Fibroblast of skin of right quadriceps (primary cell): Measurements from ENCODE around the gene ZSWIM1.
A peak's percentile ranks its signal among the peaks of the same experiment; 100 is the strongest.
"Not testable (repeated sequence)": the region's sequence is repeated elsewhere in the genome, so short reads cannot be mapped to it uniquely, and the experiment has no call there.

Experiments
- DNase-seq: peaks from one replicate; pipeline ENCODE4 v3.0.0-alpha.2; 2013

Gene ZSWIM1

GRCh38 chr20:45890077-45890984, 9.3 kb downstream of the ZSWIM1 start:
- DNase-seq, result peak; percentile 78

- DNase-seq, result peak; percentile 92
Observed at GRCh38 chr20:45890985-45891983, 10.3 kb downstream of the ZSWIM1 start, which contains the start of the genes CTSA and NEURL2. Gene CTSA, plus strand, starts transcription at chr20:45891335. Its CDS starts 234 bp downstream, at chr20:45891569. Gene NEURL2, minus strand, starts transcription at chr20:45891208. Its CDS starts 217 bp downstream, at chr20:45890991.

GRCh38 chr20:45892049-45892825, 11.2 kb downstream of the ZSWIM1 start:
- peak; percentile 8 for DNase-seq

GRCh38 chr20:45892828-45893500, 11.9 kb downstream of the ZSWIM1 start:
- DNase-seq, result no peak

GRCh38 chr20:45893831-45894230, 12.8 kb downstream of the ZSWIM1 start:
- no peak for DNase-seq

- DNase-seq, result no peak
Observed at GRCh38 chr20:45894797-45895196, 13.8 kb downstream of the ZSWIM1 start.

- DNase-seq, result no peak
Observed at GRCh38 chr20:45896641-45897161, 15.7 kb downstream of the ZSWIM1 start.

- DNase-seq, result no peak
Observed at GRCh38 chr20:45897289-45897688, 16.3 kb downstream of the ZSWIM1 start.

GRCh38 chr20:45897692-45898091, 16.7 kb downstream of the ZSWIM1 start:
- DNase-seq, result no peak

- no peak for DNase-seq
Observed at GRCh38 chr20:45898285-45898684, 17.3 kb downstream of the ZSWIM1 start.

- no peak for DNase-seq
Observed at GRCh38 chr20:45899046-45899835, 18.2 kb downstream of the ZSWIM1 start.

- DNase-seq, result not testable (repeated sequence)
Observed at GRCh38 chr20:45901332-45901731, 20.3 kb downstream of the ZSWIM1 start.

GRCh38 chr20:45902199-45902701, 21.2 kb downstream of the ZSWIM1 start:
- no peak for DNase-seq

GRCh38 chr20:45904583-45905504, 23.8 kb downstream of the ZSWIM1 start:
- DNase-seq, result no peak

GRCh38 chr20:45905505-45906079, 24.6 kb downstream of the ZSWIM1 start:
- DNase-seq, result peak; percentile 61

- no peak for DNase-seq
Observed at GRCh38 chr20:45907219-45907948, 26.4 kb downstream of the ZSWIM1 start.

- no peak for DNase-seq
Observed at GRCh38 chr20:45908084-45908483, 27.1 kb downstream of the ZSWIM1 start.

GRCh38 chr20:45909336-45909808, 28.3 kb downstream of the ZSWIM1 start:
- no peak for DNase-seq
